CD14-positive monocyte (primary cell): Measurements from ENCODE around the gene GRK4. TPM values are rescaled to one million over a fixed set of nuclear protein-coding genes. Genes with fewer than 3 reads are reported as not detected.

Experiments used
- DNase-seq, 3 donors: peaks; one replicate each; pipeline ENCODE4 v3.0.0-alpha.2; 2011 to 2022
- H2AFZ ChIP-seq: 2 replicates; pipeline ENCODE4 v1.6.0; 2012; ENCODE audit warnings: mild to moderate bottlenecking, low read depth, low read length, inconsistent platforms; ENCODE audit not compliant: insufficient read depth, poor library complexity, severe bottlenecking
- H3K27ac ChIP-seq, 2 donors: 1 replicate in 1 of 2; 2 replicates in 1 of 2; pipeline ENCODE4 v1.5.1; 2012 to 2013; ENCODE audit warnings: low read length in 2 of 2, control low read depth in 1 of 2, inconsistent platforms in 1 of 2, low read depth in 1 of 2, mild to moderate bottlenecking in 1 of 2
- H3K27me3 ChIP-seq, 2 donors: one replicate each; pipeline versions ENCODE4 v1.6.0 to v1.6.1; 2011 to 2013; ENCODE audit warnings: low read length in 2 of 2; ENCODE audit not compliant: control insufficient read depth in 2 of 2, insufficient read depth in 2 of 2
- H3K36me3 ChIP-seq, 2 donors: replicated peaks in 1 of 2; 1 replicate in 1 of 2; 2 replicates in 1 of 2; pipeline versions ENCODE4 v1.5.1 to v1.6.1; 2012 to 2013; ENCODE audit warnings: low read length in 2 of 2, control low read depth in 1 of 2, inconsistent platforms in 1 of 2, mild to moderate bottlenecking in 1 of 2; ENCODE audit not compliant: insufficient read depth in 2 of 2, control insufficient read depth in 1 of 2
- H3K4me1 ChIP-seq, 2 donors: 1 replicate in 1 of 2; 2 replicates in 1 of 2; pipeline versions ENCODE4 v1.5.1 to v1.6.1; 2012 to 2013; ENCODE audit warnings: low read length in 2 of 2, control low read depth in 1 of 2, inconsistent platforms in 1 of 2, mild to moderate bottlenecking in 1 of 2, moderate library complexity in 1 of 2; ENCODE audit not compliant: insufficient read depth in 2 of 2, control insufficient read depth in 1 of 2
- H3K4me2 ChIP-seq: replicated peaks from 2 replicates; pipeline ENCODE3; 2012; ENCODE audit warnings: low read length, moderate library complexity, mild to moderate bottlenecking; ENCODE audit not compliant: poor library complexity, severe bottlenecking; ENCODE audit errors: extremely low read depth
- H3K4me3 ChIP-seq, 3 experiments: fragments of 200-600 bp in 1 of 3; sonication (generic) in 1 of 3; replicated peaks in 1 of 3; 1 replicate in 2 of 3; 2 replicates in 1 of 3; pipeline ENCODE4 v1.5.1; 2011 to 2013; ENCODE audit warnings: low read length in 3 of 3, mild to moderate bottlenecking in 3 of 3, control low read depth in 2 of 3, low read depth in 2 of 3, inconsistent platforms in 1 of 3, moderate library complexity in 1 of 3
- H3K79me2 ChIP-seq: 2 replicates; pipeline ENCODE4 v1.6.0; 2012; ENCODE audit warnings: mild to moderate bottlenecking, control low read depth, inconsistent platforms, low read length, moderate library complexity; ENCODE audit not compliant: insufficient read depth
- H3K9ac ChIP-seq: 2 replicates; pipeline ENCODE4 v1.6.0; 2017; ENCODE audit warnings: low read length, mild to moderate bottlenecking; ENCODE audit not compliant: insufficient read depth, poor library complexity, severe bottlenecking
- H3K9me3 ChIP-seq, 2 donors: replicated peaks in 1 of 2; 1 replicate in 1 of 2; 2 replicates in 1 of 2; pipeline versions ENCODE4 v1.5.1 to v1.6.1; 2012 to 2013; ENCODE audit warnings: low read length in 2 of 2, control low read depth in 1 of 2; ENCODE audit not compliant: control insufficient read depth in 1 of 2, insufficient read depth in 1 of 2
- H4K20me1 ChIP-seq: 2 replicates; pipeline ENCODE4 v1.6.0; 2012; ENCODE audit warnings: mild to moderate bottlenecking, low read length, control low read depth, moderate library complexity; ENCODE audit not compliant: insufficient read depth
- H3K27ac Mint-ChIP-seq, 7 donors: one replicate each; pipeline ENCODE4 v1.8.0; 2020; ENCODE audit warnings: mild to moderate bottlenecking in 7 of 7, mixed read lengths in 7 of 7, moderate library complexity in 6 of 7, inconsistent platforms in 2 of 7
- H3K27me3 Mint-ChIP-seq, 3 donors: one replicate each; pipeline ENCODE4 v1.8.0; 2021 to 2022; ENCODE audit warnings: low read depth in 3 of 3, mild to moderate bottlenecking in 3 of 3, mixed read lengths in 3 of 3, moderate library complexity in 3 of 3, inconsistent platforms in 1 of 3
- H3K36me3 Mint-ChIP-seq, 2 donors: one replicate each; pipeline ENCODE4 v1.8.0; 2020; ENCODE audit warnings: mixed read lengths in 2 of 2, inconsistent platforms in 1 of 2, mild to moderate bottlenecking in 1 of 2
- H3K4me1 Mint-ChIP-seq: one replicate; pipeline ENCODE4 v1.8.0; 2020; ENCODE audit warnings: mild to moderate bottlenecking, mixed read lengths
- H3K4me3 Mint-ChIP-seq, 2 donors: one replicate each; pipeline ENCODE4 v1.8.0; 2020; ENCODE audit warnings: mild to moderate bottlenecking in 2 of 2, mixed read lengths in 2 of 2, moderate library complexity in 1 of 2
- H3K9me3 Mint-ChIP-seq, 7 donors: one replicate each; pipeline ENCODE4 v1.8.0; 2020 to 2022; ENCODE audit warnings: mixed read lengths in 7 of 7, mild to moderate bottlenecking in 6 of 7, moderate library complexity in 6 of 7, inconsistent platforms in 2 of 7
- WGBS: methylation state at CpG from one replicate; pipeline ENCODE4 v1.1.5; 2013; ENCODE audit warnings: missing lambda C conversion rate; ENCODE audit not compliant: insufficient coverage; 5-methylcytosine and 5-hydroxymethylcytosine counted together
- intact Hi-C, 2 donors: fragments of 100-400 bp; cut with micrococcal nuclease; formaldehyde crosslinking; loops; one replicate each; pipeline versions ENCODE4 v1.15.0 to v1.15.1; 2023
- polyA plus RNA-seq, 3 donors: library from polyadenylated mRNA; depleted of rRNA in 1 of 3; unstranded in 2 of 3; stranded (reverse) in 1 of 3; fragments of 300-500 nt in 2 of 3; fragments of >200 nt in 1 of 3; fragmentation: Illumina TruSeq in 2 of 3; gene quantifications; 1 replicate in 2 of 3; 2 replicates in 1 of 3; pipeline ENCODE4 v1.2.3, GENCODE V29; 2012 to 2021
- TF ChIP-seq, protein P1 (sequence below): fragments of 200-600 bp; IDR thresholded peaks from one replicate; pipeline ENCODE4 v1.8.0; 2022; ENCODE audit warnings: antibody characterized with exemption, mild to moderate bottlenecking

Gene GRK4
- polyA plus RNA-seq, 3 donors, result 1.1 to 1.2 (median 1.2) TPM

GRCh38 chr4:2950221-2950989 lies 13.0 kb upstream of the GRK4 start:
- H3K4me3 ChIP-seq, result no peak overlapping the region
- no peaks in the 10 kb centered on the region for H3K4me1 ChIP-seq
- DNase-seq, result no peak
- H3K4me1 Mint-ChIP-seq, result no peaks in the 10 kb centered on the region
- H3K27ac Mint-ChIP-seq, result peak overlapping the region in 1 of 7 donors; percentile 1
- H3K27ac ChIP-seq, result no peak overlapping the region
- peaks cover 89 to 92% of the 10 kb centered on the region in 2 donors for H3K36me3 ChIP-seq
- no peak overlapping the region for H3K9ac ChIP-seq
- H3K9me3 ChIP-seq, result no peaks in the 10 kb centered on the region
- H4K20me1 ChIP-seq, result peaks cover 24% of the 10 kb centered on the region
- H3K79me2 ChIP-seq, result no peaks in the 10 kb centered on the region
- H3K4me2 ChIP-seq, result no peak overlapping the region
- WGBS, result 97% methylated on average over 10 of the region's 16 CpGs
- no peaks in the 10 kb centered on the region for H3K27me3 ChIP-seq
- H2AFZ ChIP-seq, result no peak overlapping the region
- TF ChIP-seq, protein P1, sequence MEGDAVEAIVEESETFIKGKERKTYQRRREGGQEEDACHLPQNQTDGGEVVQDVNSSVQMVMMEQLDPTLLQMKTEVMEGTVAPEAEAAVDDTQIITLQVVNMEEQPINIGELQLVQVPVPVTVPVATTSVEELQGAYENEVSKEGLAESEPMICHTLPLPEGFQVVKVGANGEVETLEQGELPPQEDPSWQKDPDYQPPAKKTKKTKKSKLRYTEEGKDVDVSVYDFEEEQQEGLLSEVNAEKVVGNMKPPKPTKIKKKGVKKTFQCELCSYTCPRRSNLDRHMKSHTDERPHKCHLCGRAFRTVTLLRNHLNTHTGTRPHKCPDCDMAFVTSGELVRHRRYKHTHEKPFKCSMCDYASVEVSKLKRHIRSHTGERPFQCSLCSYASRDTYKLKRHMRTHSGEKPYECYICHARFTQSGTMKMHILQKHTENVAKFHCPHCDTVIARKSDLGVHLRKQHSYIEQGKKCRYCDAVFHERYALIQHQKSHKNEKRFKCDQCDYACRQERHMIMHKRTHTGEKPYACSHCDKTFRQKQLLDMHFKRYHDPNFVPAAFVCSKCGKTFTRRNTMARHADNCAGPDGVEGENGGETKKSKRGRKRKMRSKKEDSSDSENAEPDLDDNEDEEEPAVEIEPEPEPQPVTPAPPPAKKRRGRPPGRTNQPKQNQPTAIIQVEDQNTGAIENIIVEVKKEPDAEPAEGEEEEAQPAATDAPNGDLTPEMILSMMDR, result no peak
- H3K9me3 Mint-ChIP-seq, result peaks cover 0 to 1% (median 0%) of the 10 kb centered on the region in 7 donors
- intact Hi-C loops, result no loop called here
- peaks cover 77 to 93% of the 10 kb centered on the region in 2 donors for H3K36me3 Mint-ChIP-seq
- no peak overlapping the region for H3K4me3 Mint-ChIP-seq
- peaks cover 0 to 2% (median 2%) of the 10 kb centered on the region in 3 donors for H3K27me3 Mint-ChIP-seq

DNA sequence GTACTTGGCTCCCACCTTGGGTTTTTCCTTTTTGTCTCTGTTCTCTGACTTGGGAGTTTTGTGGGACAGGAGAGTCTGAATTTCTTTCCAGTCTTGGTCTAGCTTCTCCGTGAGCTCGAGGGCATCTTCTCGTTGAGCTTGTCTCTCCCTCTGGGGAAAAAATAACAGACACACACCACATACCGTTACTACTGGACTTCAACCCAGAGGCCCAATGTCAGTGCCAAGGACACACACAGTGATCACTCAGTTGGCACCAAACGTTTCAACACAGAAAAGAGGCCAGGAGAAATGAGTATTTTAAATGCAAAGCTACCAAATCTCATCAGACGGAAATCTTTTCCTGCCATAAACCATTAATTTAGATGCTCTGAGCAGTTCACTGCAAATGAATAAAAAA lies 9.9 kb upstream of the GRK4 start:
- Histone ChIP-seq H3K9me3 (no peaks in the 10 kb centered on the region), H3K4me3 (no peak overlapping the region), H3K9ac (no peak overlapping the region), H3K27me3 (no peaks in the 10 kb centered on the region), H4K20me1 (peaks cover 42% of the 10 kb centered on the region), H3K79me2 (peaks cover 9% of the 10 kb centered on the region), H3K4me2 (no peak overlapping the region), H3K27ac (no peak overlapping the region), H3K4me1 (no peaks in the 10 kb centered on the region), H2AFZ (no peak overlapping the region), H3K36me3 (peaks cover 83 to 94% of the 10 kb centered on the region in 2 donors)
- H3K27ac Mint-ChIP-seq, result peak overlapping the region in 3 of 7 donors; percentile 7 to 35 (median 26)
- peaks cover 0 to 2% (median 2%) of the 10 kb centered on the region in 3 donors for H3K27me3 Mint-ChIP-seq
- H3K4me3 Mint-ChIP-seq, result no peak overlapping the region
- DNase-seq, result no peak
- no peaks in the 10 kb centered on the region for H3K9me3 Mint-ChIP-seq
- WGBS, result no CpG with 5 or more reads among the region's 6 CpGs
- TF ChIP-seq, protein P1, result no peak
- peaks cover 79 to 93% of the 10 kb centered on the region in 2 donors for H3K36me3 Mint-ChIP-seq
- intact Hi-C loops, result no loop called here
- H3K4me1 Mint-ChIP-seq, result peaks cover under 1% of the 10 kb centered on the region
